Activated naive CD4-positive, alpha-beta T cell treated with anti-CD3 and anti-CD28 coated beads for 36 hours (primary cell): ENCODE data around the gene IRX6. TPM values are rescaled to one million over a fixed set of nuclear protein-coding genes. Genes with fewer than 3 reads are reported as not detected.

Experiments
- CTCF ChIA-PET: fragments of 350-600 bp; sonication (Branson Sonifier 250); formaldehyde crosslinking; loops from one replicate; lab custom pipeline; 2021; ENCODE audit warnings: antibody characterized with exemption; lab: Charles Lee
- DNase-seq: peaks from one replicate; pipeline ENCODE4 v3.0.0-alpha.2; 2020
- H3K27ac Mint-ChIP-seq: one replicate; pipeline ENCODE4 v1.8.0; 2021; ENCODE audit warnings: mild to moderate bottlenecking, mixed read lengths
- H3K27me3 Mint-ChIP-seq: one replicate; pipeline ENCODE4 v1.8.0; 2021; ENCODE audit warnings: low read depth, mixed read lengths
- H3K36me3 Mint-ChIP-seq: one replicate; pipeline ENCODE4 v1.8.0; 2021; ENCODE audit warnings: low read depth, mixed read lengths
- H3K4me1 Mint-ChIP-seq: one replicate; pipeline ENCODE4 v1.8.0; 2021; ENCODE audit warnings: low read depth, mixed read lengths
- H3K4me3 Mint-ChIP-seq: one replicate; pipeline ENCODE4 v1.8.0; 2021; ENCODE audit warnings: mild to moderate bottlenecking, moderate library complexity, mixed read lengths
- H3K9me3 Mint-ChIP-seq: one replicate; pipeline ENCODE4 v1.8.0; 2021; ENCODE audit warnings: mixed read lengths
- intact Hi-C: fragments of 100-400 bp; cut with micrococcal nuclease; formaldehyde crosslinking; loops from one replicate; pipeline ENCODE4 v1.15.1; 2023
- total RNA-seq, 2 experiments: library from RNA; stranded (reverse); gene quantifications; one replicate each; pipeline ENCODE4 v1.2.3, GENCODE V29; 2021

Gene IRX6
- not detected for total RNA-seq

DNA sequence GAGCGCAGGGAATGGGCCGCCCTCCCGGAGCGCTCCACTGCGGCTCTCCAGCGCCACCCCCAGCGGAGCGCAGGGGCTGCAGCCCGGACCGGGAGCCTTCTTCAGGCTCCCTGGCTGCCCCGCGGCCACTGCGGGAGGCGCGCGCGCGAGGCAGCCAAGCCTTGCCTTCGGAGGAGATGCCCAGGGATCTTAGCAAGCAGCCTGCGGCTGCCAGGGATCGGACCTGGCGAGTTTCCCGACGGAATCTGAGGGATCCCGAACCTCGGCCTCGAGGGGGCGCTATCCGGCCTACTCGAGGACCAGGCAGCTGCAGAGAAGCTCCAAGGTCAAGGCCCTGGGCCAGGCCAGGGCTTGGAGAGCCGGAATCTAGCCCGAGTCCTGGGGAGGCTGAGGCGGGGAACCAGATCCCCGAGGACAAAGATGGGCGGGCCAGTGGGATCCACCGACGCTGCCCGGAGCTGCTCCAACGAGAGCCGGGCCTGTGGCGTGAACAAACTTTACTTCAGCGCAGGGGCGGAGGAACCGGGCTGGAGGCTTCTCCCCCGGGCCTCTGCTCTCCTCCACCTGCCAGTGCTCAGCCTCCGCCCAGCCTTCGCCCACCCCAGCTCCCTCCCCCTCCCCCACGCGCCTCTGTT lies at the start of gene IRX6:
IRX6 (plus strand) TSS at position 567 of the 635 bp plus-strand sequence. CDS start 889 bp downstream, outside the sequence.
- CTCF ChIA-PET = no interaction called here
- DNase-seq = no peak
- Mint-ChIP-seq H3K27me3 (peaks cover 53% of the 10 kb centered on the region), H3K9me3 (no peaks in the 10 kb centered on the region), H3K27ac (no peak within 1 kb of the TSS), H3K4me3 (no peak within 1 kb of the TSS), H3K36me3 (no peaks in the 10 kb centered on the region), H3K4me1 (no peaks in the 10 kb centered on the region)
- intact Hi-C loops = no loop called here

DNA sequence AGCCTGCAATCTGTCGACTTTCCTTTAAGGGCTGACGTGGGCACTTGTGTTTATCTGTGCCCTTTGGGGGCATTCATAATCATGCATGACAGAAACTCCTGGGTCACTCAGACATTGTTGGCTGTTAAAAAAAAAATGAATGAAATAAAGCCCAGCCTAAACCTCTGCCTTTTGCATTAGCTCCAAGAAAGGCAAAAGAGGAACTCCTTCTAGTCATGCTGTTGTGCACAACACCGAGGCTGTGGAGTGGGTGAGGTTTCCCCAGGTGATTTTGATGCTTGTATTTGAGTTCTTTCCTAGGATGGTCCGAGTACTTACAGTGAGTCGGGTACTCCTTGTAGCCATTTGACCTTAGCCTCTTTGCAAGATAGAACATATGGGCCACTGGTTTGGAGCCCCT lies 49.6 kb upstream of the IRX6 start:
- intact Hi-C loops = no loop called here
- Mint-ChIP-seq H3K36me3 (no peaks in the 10 kb centered on the region), H3K9me3 (no peaks in the 10 kb centered on the region), H3K4me3 (no peak overlapping the region), H3K27ac (no peak overlapping the region), H3K27me3 (no peaks in the 10 kb centered on the region), H3K4me1 (no peaks in the 10 kb centered on the region)
- CTCF ChIA-PET = no interaction called here
- DNase-seq = no peak

DNA sequence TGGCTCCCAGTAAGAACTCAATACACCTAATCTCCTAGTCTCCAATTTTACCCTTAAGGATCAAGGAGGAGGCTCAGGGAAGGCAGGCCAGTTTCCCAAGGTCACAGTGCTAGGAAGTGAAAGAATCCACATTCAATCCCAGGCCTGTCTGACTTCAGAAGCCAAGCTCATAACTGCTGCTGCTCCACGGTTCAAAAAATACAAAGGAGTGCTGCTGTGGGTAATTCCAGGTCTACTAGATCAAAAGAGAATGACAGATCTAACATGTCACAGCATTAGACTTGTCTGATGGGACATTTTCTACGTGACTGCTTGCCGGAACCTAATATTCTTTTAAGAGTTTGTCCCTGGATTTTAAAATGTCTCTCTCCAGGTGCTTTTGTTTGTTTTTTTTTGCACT lies 48.8 kb upstream of the IRX6 start:
- H3K27me3 Mint-ChIP-seq = no peaks in the 10 kb centered on the region
- H3K36me3 Mint-ChIP-seq = no peaks in the 10 kb centered on the region
- intact Hi-C loops = no loop called here

GRCh38 chr16:55275869-55276268 lies 48.1 kb upstream of the IRX6 start:
- Mint-ChIP-seq H3K4me1 (no peaks in the 10 kb centered on the region), H3K4me3 (no peak overlapping the region), H3K27ac (no peak overlapping the region), H3K9me3 (no peaks in the 10 kb centered on the region), H3K27me3 (peaks cover 2% of the 10 kb centered on the region), H3K36me3 (no peaks in the 10 kb centered on the region)
- no peak for DNase-seq
- intact Hi-C loops = no loop called here
- CTCF ChIA-PET = no interaction called here

More for the DNA sequence above, 48.8 kb upstream of the IRX6 start:
- Mint-ChIP-seq H3K9me3 (no peaks in the 10 kb centered on the region), H3K4me1 (no peaks in the 10 kb centered on the region), H3K4me3 (no peak overlapping the region), H3K27ac (no peak overlapping the region)
- no peak for DNase-seq
- CTCF ChIA-PET = no interaction called here

DNA sequence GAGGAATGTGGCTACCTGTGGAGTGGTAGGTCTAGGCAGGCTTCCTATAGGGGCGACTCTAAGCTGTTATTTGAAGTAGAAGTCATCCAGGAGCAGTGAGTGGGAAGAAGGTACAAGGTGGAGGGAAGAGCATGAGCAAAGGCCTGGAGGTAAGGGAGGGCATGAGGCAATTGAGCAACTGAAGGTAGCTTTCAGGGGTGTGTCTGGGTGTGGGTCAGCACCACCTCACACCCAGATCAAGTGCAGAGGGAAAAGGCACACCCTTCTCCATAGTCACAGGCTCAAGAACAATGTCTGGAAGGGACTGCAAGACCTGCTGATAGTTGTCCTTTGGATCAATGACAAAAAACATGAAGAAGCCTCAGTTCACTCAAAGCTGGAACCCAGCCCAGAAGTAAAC lies 46.5 kb upstream of the IRX6 start:
- H3K36me3 Mint-ChIP-seq = no peaks in the 10 kb centered on the region
- no peak overlapping the region for H3K27ac Mint-ChIP-seq
- H3K4me3 Mint-ChIP-seq = no peak overlapping the region
- CTCF ChIA-PET = no interaction called here
- DNase-seq = no peak
- H3K27me3 Mint-ChIP-seq = peaks cover 7% of the 10 kb centered on the region
- H3K4me1 Mint-ChIP-seq = no peaks in the 10 kb centered on the region
- H3K9me3 Mint-ChIP-seq = no peaks in the 10 kb centered on the region
- intact Hi-C loops = no loop called here

- peaks cover 20% of the 10 kb centered on the region for H3K27me3 Mint-ChIP-seq
- no peak overlapping the region for H3K4me3 Mint-ChIP-seq
- H3K36me3 Mint-ChIP-seq = no peaks in the 10 kb centered on the region
- no peaks in the 10 kb centered on the region for H3K9me3 Mint-ChIP-seq
- CTCF ChIA-PET = no interaction called here
- H3K27ac Mint-ChIP-seq = no peak overlapping the region
- intact Hi-C loops = no loop called here
- no peak for DNase-seq
- H3K4me1 Mint-ChIP-seq = no peaks in the 10 kb centered on the region
Observed at GRCh38 chr16:55279598-55279997, 44.4 kb upstream of the IRX6 start.

- Mint-ChIP-seq H3K27ac (no peak overlapping the region), H3K9me3 (no peaks in the 10 kb centered on the region), H3K4me1 (no peaks in the 10 kb centered on the region), H3K4me3 (no peak overlapping the region), H3K36me3 (no peaks in the 10 kb centered on the region), H3K27me3 (peaks cover 20% of the 10 kb centered on the region)
- intact Hi-C loops = no loop called here
- no peak for DNase-seq
- CTCF ChIA-PET = no interaction called here
Observed at GRCh38 chr16:55280587-55280986, 43.4 kb upstream of the IRX6 start.

- Mint-ChIP-seq H3K4me1 (no peaks in the 10 kb centered on the region), H3K27ac (no peak overlapping the region), H3K27me3 (peaks cover 20% of the 10 kb centered on the region), H3K4me3 (no peak overlapping the region), H3K9me3 (no peaks in the 10 kb centered on the region), H3K36me3 (no peaks in the 10 kb centered on the region)
- no peak for DNase-seq
- intact Hi-C loops = no loop called here
- CTCF ChIA-PET = no interaction called here
Observed at GRCh38 chr16:55282441-55282840, 41.6 kb upstream of the IRX6 start.

- CTCF ChIA-PET = no interaction called here
- Mint-ChIP-seq H3K27me3 (peaks cover 20% of the 10 kb centered on the region), H3K9me3 (peaks cover 5% of the 10 kb centered on the region), H3K27ac (no peak overlapping the region), H3K4me1 (no peaks in the 10 kb centered on the region), H3K4me3 (no peak overlapping the region), H3K36me3 (no peaks in the 10 kb centered on the region)
- no peak for DNase-seq
- intact Hi-C loops = no loop called here
Observed at GRCh38 chr16:55283812-55284717, 39.9 kb upstream of the IRX6 start.

DNA sequence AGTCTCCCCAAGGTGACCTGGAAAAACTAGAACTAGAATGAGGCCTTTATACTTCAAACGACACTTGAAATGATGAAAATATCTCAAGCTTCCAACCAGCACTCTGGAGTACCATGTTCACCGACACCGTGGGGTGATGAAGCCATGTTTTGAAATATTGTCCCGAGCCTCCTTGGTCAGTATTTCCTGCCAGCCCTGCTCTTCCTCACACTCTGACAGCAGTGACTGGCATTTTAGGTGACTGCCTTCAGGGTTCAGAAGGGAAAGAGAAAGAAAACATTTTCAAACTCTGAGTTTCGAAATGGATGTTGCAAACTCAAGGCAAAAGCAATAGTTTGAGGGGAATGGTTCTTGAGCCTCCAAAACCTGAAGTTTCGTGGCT lies 39.3 kb upstream of the IRX6 start:
- CTCF ChIA-PET = no interaction called here

DNA sequence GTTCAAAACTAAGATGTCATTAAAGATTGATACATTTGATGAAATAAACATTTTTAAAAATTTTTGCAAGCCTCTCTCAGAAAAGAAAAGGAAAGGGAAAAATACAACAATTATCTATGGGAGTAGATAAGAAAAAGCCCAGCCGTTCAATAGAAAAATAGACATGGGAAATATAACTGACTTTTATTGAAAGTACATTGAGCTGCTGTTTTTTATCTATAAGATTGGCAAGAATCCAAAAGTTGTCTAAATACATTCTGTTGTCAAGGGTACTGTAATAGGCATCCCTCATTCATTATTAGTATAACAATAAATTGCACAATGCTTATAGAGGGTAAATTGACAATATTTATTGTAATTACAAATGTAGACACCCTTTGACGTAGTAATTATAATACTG lies 38.4 kb upstream of the IRX6 start:
- Mint-ChIP-seq H3K27ac (no peak overlapping the region), H3K4me3 (no peak overlapping the region), H3K36me3 (no peaks in the 10 kb centered on the region), H3K27me3 (peaks cover 18% of the 10 kb centered on the region), H3K9me3 (peaks cover 5% of the 10 kb centered on the region), H3K4me1 (no peaks in the 10 kb centered on the region)
- intact Hi-C loops = no loop called here
- no peak for DNase-seq
- CTCF ChIA-PET = no interaction called here

More for the DNA sequence above, 39.3 kb upstream of the IRX6 start:
- Mint-ChIP-seq H3K9me3 (peaks cover 5% of the 10 kb centered on the region), H3K27ac (no peak overlapping the region), H3K27me3 (peaks cover 20% of the 10 kb centered on the region), H3K4me1 (no peaks in the 10 kb centered on the region), H3K36me3 (no peaks in the 10 kb centered on the region), H3K4me3 (no peak overlapping the region)
- intact Hi-C loops = no loop called here
- DNase-seq = no peak

DNA sequence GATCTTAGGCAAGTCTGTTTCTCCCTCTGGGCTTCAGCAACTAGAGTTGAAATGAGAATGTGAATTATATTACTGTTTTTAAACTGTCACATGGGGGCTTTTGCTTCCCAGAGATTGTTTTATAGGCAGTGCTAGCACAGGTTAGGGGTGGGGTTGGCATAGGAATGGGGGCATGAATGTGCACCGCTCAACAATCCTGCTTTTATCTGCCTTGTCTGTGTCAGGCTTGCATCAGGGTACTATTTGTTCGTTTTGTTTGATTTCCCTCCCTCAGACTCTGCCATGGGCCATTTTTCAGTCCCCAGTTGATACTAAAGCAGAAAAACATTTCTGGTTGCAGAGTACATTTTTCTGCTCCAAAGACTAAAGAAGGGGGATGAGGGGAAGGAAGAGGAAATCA lies 34.6 kb upstream of the IRX6 start:
- peaks cover 5% of the 10 kb centered on the region for H3K9me3 Mint-ChIP-seq
- no peak overlapping the region for H3K4me3 Mint-ChIP-seq
- peaks cover 2% of the 10 kb centered on the region for H3K27me3 Mint-ChIP-seq
- intact Hi-C loops = no loop called here
- DNase-seq = no peak
- CTCF ChIA-PET = no interaction called here
- H3K36me3 Mint-ChIP-seq = no peaks in the 10 kb centered on the region
- H3K4me1 Mint-ChIP-seq = no peaks in the 10 kb centered on the region
- H3K27ac Mint-ChIP-seq = no peak overlapping the region

DNA sequence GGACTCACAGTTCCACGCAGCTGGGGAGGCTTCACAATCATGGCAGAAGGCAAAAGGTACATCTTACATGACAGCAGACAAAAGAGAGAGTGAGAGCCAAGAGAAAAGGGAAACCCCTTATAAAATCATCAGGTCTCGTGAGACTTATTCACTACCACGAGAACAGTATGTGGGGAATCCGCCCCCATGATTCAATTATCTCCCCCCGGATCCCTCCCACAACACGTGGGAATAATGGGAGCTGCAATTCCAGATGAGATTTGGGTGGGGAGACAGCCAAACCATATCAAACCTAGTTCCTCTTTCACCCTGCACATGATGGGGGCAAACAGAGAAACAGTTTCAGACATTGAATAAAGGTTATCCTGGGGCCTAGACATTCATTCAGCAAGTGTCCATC lies 32.2 kb upstream of the IRX6 start:
- intact Hi-C loops = no loop called here
- Mint-ChIP-seq H3K4me3 (no peak overlapping the region), H3K36me3 (no peaks in the 10 kb centered on the region), H3K9me3 (peaks cover 5% of the 10 kb centered on the region), H3K27ac (no peak overlapping the region), H3K27me3 (no peaks in the 10 kb centered on the region), H3K4me1 (no peaks in the 10 kb centered on the region)
- DNase-seq = no peak
- CTCF ChIA-PET = no interaction called here
